Measurements from ENCODE around the gene TMEM62.

GRCh38 chr15:43210807-43211206 lies 77.4 kb downstream of the TMEM62 start:
- TF ChIP-seq CTCF (IDR thresholded peaks at IDR 0.05) (no peak), EZH2 (IDR thresholded peaks at IDR 0.05; ENCODE audit: borderline replicate concordance, insufficient read depth, low read depth, low read length, poor library complexity, severe bottlenecking) (no peak)

All from B cell (primary cell).